Measurements from ENCODE around the gene TCEA3.

The TCEA3 gene

DNA sequence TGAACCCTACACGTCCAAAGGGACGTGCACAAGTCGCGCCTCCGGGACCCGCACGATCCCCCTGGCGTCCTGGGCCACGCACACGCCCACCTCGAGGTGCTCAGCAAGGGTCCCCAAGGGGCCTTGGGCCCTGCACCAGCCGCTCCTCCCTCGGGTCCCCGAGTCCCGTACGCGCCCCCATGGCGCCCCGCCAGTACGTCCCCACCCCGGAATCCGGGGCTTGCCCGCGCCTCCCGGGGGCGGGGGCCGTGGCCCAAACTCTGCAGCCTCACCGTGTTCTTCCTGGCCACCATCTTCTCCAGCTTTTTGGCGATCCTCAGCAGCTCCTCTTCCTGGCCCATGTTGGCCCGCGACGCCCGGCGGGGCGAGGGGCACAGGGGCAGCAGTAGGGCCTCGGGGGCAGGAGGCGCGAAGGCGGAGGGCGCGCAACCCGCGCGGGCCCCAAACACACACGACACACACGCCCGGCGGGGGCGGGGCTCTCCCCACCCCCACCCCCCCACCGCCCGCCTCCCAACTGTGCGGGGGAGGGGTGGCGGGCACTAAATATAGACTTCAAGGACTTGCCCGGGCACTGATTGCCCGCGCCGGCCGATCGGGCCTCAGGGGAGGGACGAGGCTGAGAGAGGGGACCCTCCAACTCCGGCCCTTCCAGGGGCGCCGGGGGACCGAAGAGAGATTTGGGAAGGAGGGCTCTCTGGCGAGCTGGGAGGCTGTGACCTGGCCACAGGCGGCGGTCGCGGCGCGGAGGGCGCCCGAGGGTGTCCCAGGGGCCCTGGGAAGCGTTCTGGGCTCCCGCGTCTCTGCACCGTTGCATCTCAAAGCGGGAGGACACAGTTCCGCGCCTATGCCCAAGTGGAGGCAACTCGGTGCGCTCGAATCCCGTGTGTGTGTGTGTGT, at the start of gene TCEA3:
TSS of gene TCEA3 (minus strand) at position 456 of the 900 bp plus-strand sequence. CDS start at position 341, 115 bp downstream.
- Histone ChIP-seq H3K9me3 (ENCODE audit: severe bottlenecking) (no peaks in the 10 kb centered on the region), H3K4me1 (ENCODE audit: insufficient read depth, poor library complexity, severe bottlenecking) (peaks cover 4% of the 10 kb centered on the region), H3K27me3 (ENCODE audit: insufficient read depth, poor library complexity, severe bottlenecking) (no peaks in the 10 kb centered on the region), H3K27ac (ENCODE audit: poor library complexity, severe bottlenecking) (no peak within 1 kb of the TSS), H3K4me3 (ENCODE audit: severe bottlenecking) (peak within 1 kb of the TSS; percentile 42), H3K36me3 (ENCODE audit: low read depth) (no peaks in the 10 kb centered on the region; the same call in 1 of the 2 replicates)
- DNase-seq (ENCODE audit: low spot score), result no peak
- ATAC-seq (ENCODE audit: low read depth), result peak; percentile 25
- no peak for TF ChIP-seq CTCF (IDR thresholded peaks at IDR 0.05; ENCODE audit: poor library complexity, severe bottlenecking)

- no peak for DNase-seq (ENCODE audit: low spot score)
- H3K36me3 ChIP-seq (ENCODE audit: low read depth), result no peaks in the 10 kb centered on the region
- peaks cover 42% of the 10 kb centered on the region for H3K4me1 ChIP-seq (ENCODE audit: insufficient read depth, poor library complexity, severe bottlenecking)
- peak overlapping the region; percentile 88 for H3K27ac ChIP-seq (ENCODE audit: poor library complexity, severe bottlenecking)
- H3K27me3 ChIP-seq (ENCODE audit: insufficient read depth, poor library complexity, severe bottlenecking), result no peaks in the 10 kb centered on the region
- no peak for TF ChIP-seq CTCF (IDR thresholded peaks at IDR 0.05; ENCODE audit: poor library complexity, severe bottlenecking)
- ATAC-seq (ENCODE audit: low read depth), result peak; percentile 64
- no peaks in the 10 kb centered on the region for H3K9me3 ChIP-seq (ENCODE audit: severe bottlenecking)
- no peak overlapping the region for H3K4me3 ChIP-seq (ENCODE audit: severe bottlenecking)
These were observed 48.7 kb upstream of the TCEA3 start for GRCh38 chr1:23473037-23473800.

DNA sequence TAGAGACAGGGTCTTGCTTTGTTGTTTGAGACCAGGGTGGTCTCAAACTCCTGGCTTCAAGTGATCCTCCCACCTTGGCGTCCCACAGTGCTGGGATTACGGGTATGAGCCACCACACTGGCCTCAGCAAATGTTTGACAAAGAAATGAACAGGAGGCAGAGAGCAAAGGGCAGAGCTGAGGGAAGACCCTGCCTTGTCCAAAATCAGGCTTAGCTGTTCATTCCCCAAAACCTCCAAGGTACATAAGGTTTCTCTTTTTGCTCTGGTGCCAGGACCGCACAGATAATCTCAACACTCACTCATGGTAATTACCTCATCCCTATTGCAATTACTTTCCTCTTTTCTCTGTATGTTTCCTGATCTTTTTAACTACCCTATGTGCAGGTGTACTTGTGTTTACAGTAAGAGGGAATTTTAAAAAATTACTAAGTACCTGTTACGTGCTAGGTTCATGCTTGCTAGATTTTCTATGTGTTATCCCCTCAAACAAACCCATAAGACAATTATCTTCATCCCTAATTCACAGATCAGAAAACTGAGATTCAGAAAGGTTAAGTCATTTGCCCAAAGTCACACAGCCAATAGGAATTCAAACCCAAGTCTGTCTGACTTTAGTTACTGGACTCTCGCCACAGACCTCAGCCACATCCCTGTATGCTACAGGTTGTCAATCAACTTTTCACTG, 47.9 kb upstream of the TCEA3 start:
- no peak for DNase-seq (ENCODE audit: low spot score)
- Histone ChIP-seq H3K36me3 (ENCODE audit: low read depth) (no peaks in the 10 kb centered on the region), H3K9me3 (ENCODE audit: severe bottlenecking) (no peaks in the 10 kb centered on the region), H3K27ac (ENCODE audit: poor library complexity, severe bottlenecking) (peak overlapping the region; percentile 88), H3K27me3 (ENCODE audit: insufficient read depth, poor library complexity, severe bottlenecking) (no peaks in the 10 kb centered on the region), H3K4me3 (ENCODE audit: severe bottlenecking) (no peak overlapping the region), H3K4me1 (ENCODE audit: insufficient read depth, poor library complexity, severe bottlenecking) (peaks cover 34% of the 10 kb centered on the region)
- no peak for TF ChIP-seq CTCF (IDR thresholded peaks at IDR 0.05; ENCODE audit: poor library complexity, severe bottlenecking)
- no peak for ATAC-seq (ENCODE audit: low read depth)

- Histone ChIP-seq H3K36me3 (ENCODE audit: low read depth) (no peaks in the 10 kb centered on the region), H3K4me3 (ENCODE audit: severe bottlenecking) (no peak overlapping the region), H3K4me1 (ENCODE audit: insufficient read depth, poor library complexity, severe bottlenecking) (peaks cover 28% of the 10 kb centered on the region), H3K27ac (ENCODE audit: poor library complexity, severe bottlenecking) (peak overlapping the region; percentile 88), H3K27me3 (ENCODE audit: insufficient read depth, poor library complexity, severe bottlenecking) (no peaks in the 10 kb centered on the region), H3K9me3 (ENCODE audit: severe bottlenecking) (no peaks in the 10 kb centered on the region)
- DNase-seq (ENCODE audit: low spot score) (no peak), ATAC-seq (ENCODE audit: low read depth) (no peak)
- no peak for TF ChIP-seq CTCF (IDR thresholded peaks at IDR 0.05; ENCODE audit: poor library complexity, severe bottlenecking)
These were observed 47.0 kb upstream of the TCEA3 start for GRCh38 chr1:23471473-23472075.

All from RWPE2 (cell line).